CD4-positive, alpha-beta memory T cell (primary cell): ENCODE results near the gene GULP1. TPM values are rescaled to one million over a fixed set of nuclear protein-coding genes. Genes with fewer than 3 reads are reported as not detected.

Experiments used
- CTCF ChIA-PET: fragments of 350-600 bp; sonication (Branson Sonifier 250); formaldehyde crosslinking; loops from one replicate; lab custom pipeline; 2021; ENCODE audit warnings: inconsistent platforms; ENCODE audit not compliant: partially characterized antibody; lab: Charles Lee
- POLR2A ChIA-PET: fragments of 350-600 bp; sonication (Branson Sonifier 250); formaldehyde crosslinking; loops from one replicate; lab custom pipeline; 2021; ENCODE audit not compliant: partially characterized antibody; lab: Charles Lee
- DNase-seq, 5 donors: peaks; one replicate each; pipeline versions ENCODE4 v3.0.0 to v3.0.0-alpha.2; 2020 to 2022; ENCODE audit warnings: mixed read lengths in 1 of 5
- H3K27ac ChIP-seq: one replicate; pipeline ENCODE4 v1.7.0; 2013; ENCODE audit warnings: low read depth, low read length
- H3K27me3 ChIP-seq: 2 replicates; pipeline ENCODE4 v1.7.0; 2013; ENCODE audit warnings: mild to moderate bottlenecking, low read length, moderate library complexity; ENCODE audit not compliant: insufficient read depth
- H3K36me3 ChIP-seq: 2 replicates; pipeline ENCODE4 v1.7.0; 2013; ENCODE audit warnings: mild to moderate bottlenecking, low read length, moderate library complexity; ENCODE audit not compliant: insufficient read depth
- H3K4me1 ChIP-seq: 2 replicates; pipeline ENCODE4 v1.7.0; 2013; ENCODE audit warnings: mild to moderate bottlenecking, low read length, moderate library complexity; ENCODE audit not compliant: insufficient read depth
- H3K4me3 ChIP-seq, 2 donors: one replicate each; pipeline ENCODE4 v1.7.0; 2013; ENCODE audit warnings: low read length in 2 of 2, mild to moderate bottlenecking in 1 of 2
- H3K9me3 ChIP-seq, 2 donors: one replicate each; pipeline ENCODE4 v1.7.0; 2013; ENCODE audit warnings: low read length in 2 of 2, control low read depth in 1 of 2; ENCODE audit not compliant: control insufficient read depth in 1 of 2
- H3K27ac Mint-ChIP-seq, 7 donors: one replicate each; pipeline ENCODE4 v1.8.0; 2020 to 2021; ENCODE audit warnings: mixed read lengths in 7 of 7, mild to moderate bottlenecking in 6 of 7, inconsistent platforms in 3 of 7, moderate library complexity in 3 of 7
- H3K27me3 Mint-ChIP-seq, 2 donors: one replicate each; pipeline ENCODE4 v1.8.0; 2020 to 2021; ENCODE audit warnings: mixed read lengths in 2 of 2
- H3K36me3 Mint-ChIP-seq, 2 donors: one replicate each; pipeline ENCODE4 v1.8.0; 2020 to 2021; ENCODE audit warnings: mixed read lengths in 2 of 2, inconsistent platforms in 1 of 2, mild to moderate bottlenecking in 1 of 2
- H3K4me1 Mint-ChIP-seq, 4 donors: one replicate each; pipeline ENCODE4 v1.8.0; 2020 to 2021; ENCODE audit warnings: mixed read lengths in 4 of 4, mild to moderate bottlenecking in 1 of 4
- H3K4me3 Mint-ChIP-seq, 8 donors: one replicate each; pipeline ENCODE4 v1.8.0; 2020 to 2021; ENCODE audit warnings: mixed read lengths in 8 of 8, mild to moderate bottlenecking in 7 of 8, moderate library complexity in 6 of 8, inconsistent platforms in 3 of 8
- H3K9me3 Mint-ChIP-seq, 8 donors: one replicate each; pipeline ENCODE4 v1.8.0; 2020 to 2021; ENCODE audit warnings: mixed read lengths in 8 of 8, mild to moderate bottlenecking in 5 of 8, inconsistent platforms in 3 of 8, moderate library complexity in 1 of 8
- intact Hi-C: fragments of 100-400 bp; cut with micrococcal nuclease; formaldehyde crosslinking; loops from one replicate; pipeline ENCODE4 v1.15.1; 2023
- polyA plus RNA-seq, 2 donors: library from polyadenylated mRNA; unstranded; fragments of 300-500 nt; fragmentation: Illumina TruSeq; gene quantifications; one replicate each; pipeline ENCODE4 v1.2.3, GENCODE V29; 2021
- total RNA-seq, 2 experiments: library from RNA; stranded (reverse); gene quantifications; one replicate each; pipeline ENCODE4 v1.2.3, GENCODE V29; 2021

Gene GULP1
- total and polyA plus RNA-seq, 4 experiments from 2014 or later, result not detected

DNA sequence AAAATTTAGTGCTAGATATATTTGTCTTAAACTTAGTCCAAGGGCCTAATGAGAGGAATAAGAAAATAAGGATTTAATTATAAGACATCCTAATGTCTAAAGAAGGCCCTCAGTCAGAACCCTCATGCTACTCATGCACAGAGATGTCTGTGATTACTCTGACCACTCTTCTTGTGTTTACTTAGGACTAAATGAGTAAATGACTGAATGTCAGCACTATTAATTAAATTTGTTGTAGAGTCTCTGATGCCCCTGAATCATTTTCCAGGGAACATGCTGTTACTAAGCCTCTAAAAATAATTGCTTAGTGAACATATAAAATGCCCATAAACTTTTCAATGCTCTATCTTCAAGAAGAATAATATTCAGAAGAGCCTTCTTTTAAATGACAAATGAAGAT lies 32.4 kb downstream of the GULP1 start:
- no peak overlapping the region for H3K27ac ChIP-seq
- no peaks in the 10 kb centered on the region for H3K36me3 Mint-ChIP-seq
- POLR2A ChIA-PET, result no interaction called here

DNA sequence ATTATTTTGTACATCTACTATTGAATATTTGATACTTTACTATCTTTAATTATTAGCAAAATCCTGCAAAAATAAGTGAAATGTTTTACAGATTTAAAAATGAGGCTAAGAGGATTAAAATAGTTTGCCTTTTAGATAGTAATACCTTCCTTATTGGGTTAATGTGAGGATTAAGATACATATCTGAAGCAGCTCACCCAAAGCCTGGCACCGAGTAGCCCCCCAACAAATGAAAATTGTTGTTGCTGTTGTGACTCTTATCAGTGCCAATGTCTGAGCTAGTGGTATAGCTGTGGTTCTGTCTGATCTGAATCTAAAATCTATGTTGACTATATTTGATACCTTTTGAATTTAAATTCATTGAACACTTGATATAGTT lies 34.6 kb downstream of the GULP1 start:
- Mint-ChIP-seq H3K4me3 (no peak overlapping the region), H3K9me3 (no peaks in the 10 kb centered on the region), H3K27me3 (no peaks in the 10 kb centered on the region), H3K36me3 (no peaks in the 10 kb centered on the region), H3K4me1 (no peaks in the 10 kb centered on the region), H3K27ac (no peak overlapping the region)
- ChIA-PET POLR2A (no interaction called here), CTCF (no interaction called here)
- intact Hi-C loops, result no loop called here
- Histone ChIP-seq H3K9me3 (no peaks in the 10 kb centered on the region), H3K36me3 (no peaks in the 10 kb centered on the region), H3K4me1 (no peaks in the 10 kb centered on the region), H3K4me3 (no peak overlapping the region), H3K27me3 (no peaks in the 10 kb centered on the region), H3K27ac (no peak overlapping the region)
- DNase-seq, result no peak

More for the DNA sequence above, 32.4 kb downstream of the GULP1 start:
- no peaks in the 10 kb centered on the region for H3K4me1 Mint-ChIP-seq
- Histone ChIP-seq H3K4me1 (no peaks in the 10 kb centered on the region), H3K4me3 (no peak overlapping the region), H3K36me3 (no peaks in the 10 kb centered on the region), H3K27me3 (no peaks in the 10 kb centered on the region), H3K9me3 (no peaks in the 10 kb centered on the region)
- no peak overlapping the region for H3K27ac Mint-ChIP-seq
- no peaks in the 10 kb centered on the region for H3K27me3 Mint-ChIP-seq
- no peak overlapping the region for H3K4me3 Mint-ChIP-seq
- DNase-seq, result no peak
- no peaks in the 10 kb centered on the region for H3K9me3 Mint-ChIP-seq
- intact Hi-C loops, result no loop called here
- CTCF ChIA-PET, result no interaction called here

DNA sequence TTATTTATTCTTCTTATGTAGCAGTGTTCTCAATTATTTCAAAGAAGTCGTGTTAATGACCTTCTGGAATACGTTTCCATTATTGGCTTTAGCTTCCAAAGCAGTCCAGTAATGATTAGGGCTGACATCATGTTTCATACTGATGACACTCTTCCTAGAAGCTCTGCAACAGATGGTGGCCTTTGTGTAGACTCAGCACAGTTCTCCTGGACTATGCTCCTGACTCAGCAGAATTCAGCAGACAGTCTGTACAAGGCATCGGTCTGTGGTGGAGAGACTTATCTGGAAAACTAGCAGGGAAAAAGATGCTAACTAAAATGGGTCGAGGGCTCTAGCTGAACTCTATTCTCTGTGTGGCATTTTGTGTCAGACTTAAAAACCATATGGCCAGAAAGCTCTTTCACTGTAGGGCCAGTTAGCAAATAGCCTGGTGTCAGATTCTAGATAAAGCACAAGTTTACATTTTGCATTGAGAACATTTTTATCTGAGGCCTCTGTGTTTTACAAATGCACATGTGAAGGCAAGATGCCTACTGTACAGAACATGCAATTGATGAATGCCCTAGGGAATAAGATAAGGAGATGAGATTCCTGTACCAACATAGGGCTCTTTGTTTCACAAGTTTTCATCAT lies 35.1 kb downstream of the GULP1 start:
- no peak overlapping the region for H3K4me3 Mint-ChIP-seq
- no peak overlapping the region for H3K27ac Mint-ChIP-seq
- no peaks in the 10 kb centered on the region for H3K36me3 Mint-ChIP-seq
- Histone ChIP-seq H3K27me3 (no peaks in the 10 kb centered on the region), H3K4me1 (no peaks in the 10 kb centered on the region), H3K9me3 (no peaks in the 10 kb centered on the region), H3K4me3 (no peak overlapping the region), H3K36me3 (no peaks in the 10 kb centered on the region), H3K27ac (no peak overlapping the region)
- POLR2A ChIA-PET, result no interaction called here
- no peaks in the 10 kb centered on the region for H3K4me1 Mint-ChIP-seq
- intact Hi-C loops, result no loop called here
- H3K27me3 Mint-ChIP-seq, result no peaks in the 10 kb centered on the region
- CTCF ChIA-PET, result no interaction called here
- DNase-seq, result no peak
- no peaks in the 10 kb centered on the region for H3K9me3 Mint-ChIP-seq

DNA sequence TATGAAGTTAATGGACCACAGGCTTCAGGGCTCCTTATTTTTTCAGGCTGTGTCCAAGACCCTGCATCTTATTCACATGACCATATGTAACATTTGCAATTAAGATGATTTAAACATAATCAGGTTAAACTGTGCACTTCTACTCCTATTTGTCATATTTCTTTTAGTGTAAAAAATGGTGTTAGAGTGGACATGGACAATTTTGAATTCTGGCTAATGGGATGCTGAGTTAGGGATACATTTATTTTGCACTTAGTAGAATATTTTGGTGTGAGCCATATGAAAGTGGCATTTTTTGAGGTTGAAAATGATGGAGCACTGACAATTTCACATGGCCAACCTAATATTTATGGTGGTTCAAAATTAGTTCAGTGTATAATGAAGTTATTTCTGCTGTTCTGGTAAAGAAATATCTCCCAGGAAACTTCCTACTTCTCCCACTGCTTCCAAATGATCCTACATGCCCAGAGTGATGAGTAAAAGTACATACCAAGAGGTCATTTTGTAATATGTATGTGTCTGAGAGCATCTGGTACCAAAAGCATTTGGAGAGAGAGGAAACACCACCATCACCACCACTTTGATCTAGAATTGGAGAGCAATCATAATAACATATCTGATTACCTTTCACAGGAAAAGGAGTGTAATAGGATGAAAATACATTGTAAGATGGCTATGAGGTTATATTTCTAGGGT lies 36.0 kb downstream of the GULP1 start:
- ChIA-PET CTCF (no interaction called here), POLR2A (no interaction called here)
- Mint-ChIP-seq H3K9me3 (no peaks in the 10 kb centered on the region), H3K4me3 (no peak overlapping the region), H3K27ac (no peak overlapping the region), H3K4me1 (no peaks in the 10 kb centered on the region), H3K36me3 (no peaks in the 10 kb centered on the region), H3K27me3 (no peaks in the 10 kb centered on the region)
- H3K4me1 ChIP-seq, result no peaks in the 10 kb centered on the region
- H3K4me3 ChIP-seq, result no peak overlapping the region
- no peaks in the 10 kb centered on the region for H3K9me3 ChIP-seq
- no peaks in the 10 kb centered on the region for H3K27me3 ChIP-seq
- H3K27ac ChIP-seq, result no peak overlapping the region
- DNase-seq, result no peak
- no peaks in the 10 kb centered on the region for H3K36me3 ChIP-seq
- intact Hi-C loops, result no loop called here

DNA sequence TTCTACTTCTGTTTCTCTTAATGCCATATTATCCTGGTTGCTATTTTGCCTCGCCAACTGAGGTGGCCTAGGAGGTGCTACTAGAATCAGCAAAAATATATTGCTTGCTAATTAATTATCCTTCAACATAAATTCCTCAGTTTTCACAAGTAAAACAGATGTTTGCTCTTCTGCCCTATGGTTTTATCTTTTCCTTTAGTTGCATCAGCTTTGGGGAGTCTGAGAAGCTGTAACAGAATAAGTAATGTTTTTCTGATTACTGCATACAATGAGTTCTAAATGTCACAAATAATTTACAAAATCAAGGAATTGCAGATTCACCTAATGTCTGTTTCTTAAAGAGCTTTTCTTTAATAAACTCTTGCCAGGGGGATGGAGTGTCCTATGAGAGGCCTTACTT lies 36.7 kb downstream of the GULP1 start:
- H3K9me3 ChIP-seq, result no peaks in the 10 kb centered on the region
- no peaks in the 10 kb centered on the region for H3K27me3 Mint-ChIP-seq

DNA sequence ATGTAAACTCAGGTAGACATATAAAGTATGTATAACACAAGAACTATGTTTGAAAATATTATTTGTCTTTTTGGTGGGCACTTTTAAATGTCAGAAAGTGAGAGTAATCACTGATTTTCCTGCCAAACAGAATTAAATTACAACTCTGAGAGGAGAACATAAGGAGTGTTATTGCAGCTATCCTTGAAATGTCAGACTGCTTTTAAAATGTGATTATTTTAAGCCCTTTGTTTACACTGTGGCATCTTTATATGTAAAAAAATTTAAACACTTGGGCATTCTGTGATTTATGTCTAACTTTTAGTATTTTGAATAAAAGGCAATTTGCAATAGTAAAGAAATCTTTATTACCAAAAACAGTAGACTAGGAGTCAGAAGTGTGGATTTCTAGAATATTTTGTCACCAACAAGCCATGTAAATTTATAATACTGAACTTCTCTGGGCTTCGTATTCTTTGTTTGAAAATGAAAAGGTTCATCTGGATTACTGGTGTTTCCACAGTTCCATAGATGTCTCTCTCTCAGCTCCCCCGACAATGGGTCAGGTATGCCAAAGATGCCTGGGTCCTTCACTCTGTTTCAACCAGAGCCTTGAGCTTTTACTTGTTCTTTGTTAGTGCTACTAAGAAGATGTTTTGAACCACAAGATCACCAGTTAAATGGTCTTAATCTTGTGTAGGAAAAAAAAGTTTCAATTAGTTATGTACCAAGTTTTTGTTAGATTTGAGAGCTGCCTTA lies 38.8 kb downstream of the GULP1 start:
- H3K9me3 ChIP-seq, result no peaks in the 10 kb centered on the region
- no peak overlapping the region for H3K27ac Mint-ChIP-seq

More for the DNA sequence above, 36.7 kb downstream of the GULP1 start:
- Mint-ChIP-seq H3K4me3 (no peak overlapping the region), H3K27ac (no peak overlapping the region), H3K36me3 (no peaks in the 10 kb centered on the region), H3K9me3 (peaks cover 0 to 2% (median 0%) of the 10 kb centered on the region in 8 donors), H3K4me1 (no peaks in the 10 kb centered on the region)
- POLR2A ChIA-PET, result no interaction called here
- Histone ChIP-seq H3K4me3 (no peak overlapping the region), H3K27ac (no peak overlapping the region), H3K36me3 (no peaks in the 10 kb centered on the region), H3K27me3 (no peaks in the 10 kb centered on the region), H3K4me1 (no peaks in the 10 kb centered on the region)
- intact Hi-C loops, result no loop called here
- DNase-seq, result no peak
- CTCF ChIA-PET, result no interaction called here

DNA sequence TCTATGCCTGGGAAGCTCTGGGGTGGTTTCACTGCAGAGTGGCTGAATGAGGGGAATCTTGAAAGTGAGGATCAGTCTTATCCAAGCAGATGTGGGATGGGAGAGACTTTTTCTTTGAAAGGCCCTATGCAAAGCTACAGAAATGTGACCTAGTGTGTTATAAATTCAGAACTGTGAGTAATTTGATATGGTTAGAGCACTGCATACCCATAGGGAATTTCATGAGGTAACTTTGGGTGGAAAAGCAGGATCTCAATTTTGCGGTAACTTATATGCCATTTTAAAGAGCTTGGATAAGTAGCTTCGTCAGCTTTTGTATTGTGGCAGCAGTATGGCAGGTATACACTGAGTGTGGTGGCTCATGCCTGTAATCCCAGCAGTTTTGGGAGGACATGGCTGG lies 40.9 kb downstream of the GULP1 start:
- H3K9me3 ChIP-seq, result no peaks in the 10 kb centered on the region
- Mint-ChIP-seq H3K4me3 (no peak overlapping the region), H3K36me3 (no peaks in the 10 kb centered on the region), H3K4me1 (no peaks in the 10 kb centered on the region), H3K9me3 (peaks cover 0 to 2% (median 0%) of the 10 kb centered on the region in 8 donors), H3K27ac (no peak overlapping the region), H3K27me3 (no peaks in the 10 kb centered on the region)
- CTCF ChIA-PET, result no interaction called here
- H3K4me1 ChIP-seq, result no peaks in the 10 kb centered on the region
- intact Hi-C loops, result no loop called here
- no peak overlapping the region for H3K27ac ChIP-seq
- H3K4me3 ChIP-seq, result no peak overlapping the region
- no peaks in the 10 kb centered on the region for H3K36me3 ChIP-seq
- DNase-seq, result no peak
- H3K27me3 ChIP-seq, result no peaks in the 10 kb centered on the region
- POLR2A ChIA-PET, result no interaction called here

More for the DNA sequence above, 38.8 kb downstream of the GULP1 start:
- Mint-ChIP-seq H3K4me1 (no peaks in the 10 kb centered on the region), H3K4me3 (no peak overlapping the region), H3K9me3 (peaks cover 0 to 2% (median 0%) of the 10 kb centered on the region in 8 donors), H3K27me3 (no peaks in the 10 kb centered on the region), H3K36me3 (no peaks in the 10 kb centered on the region)
- POLR2A ChIA-PET, result no interaction called here
- intact Hi-C loops, result no loop called here
- Histone ChIP-seq H3K27me3 (no peaks in the 10 kb centered on the region), H3K27ac (no peak overlapping the region), H3K4me1 (no peaks in the 10 kb centered on the region), H3K4me3 (no peak overlapping the region), H3K36me3 (no peaks in the 10 kb centered on the region)
- DNase-seq, result no peak
- CTCF ChIA-PET, result no interaction called here
